ENCODE data around the gene DYRK1A.

DNA sequence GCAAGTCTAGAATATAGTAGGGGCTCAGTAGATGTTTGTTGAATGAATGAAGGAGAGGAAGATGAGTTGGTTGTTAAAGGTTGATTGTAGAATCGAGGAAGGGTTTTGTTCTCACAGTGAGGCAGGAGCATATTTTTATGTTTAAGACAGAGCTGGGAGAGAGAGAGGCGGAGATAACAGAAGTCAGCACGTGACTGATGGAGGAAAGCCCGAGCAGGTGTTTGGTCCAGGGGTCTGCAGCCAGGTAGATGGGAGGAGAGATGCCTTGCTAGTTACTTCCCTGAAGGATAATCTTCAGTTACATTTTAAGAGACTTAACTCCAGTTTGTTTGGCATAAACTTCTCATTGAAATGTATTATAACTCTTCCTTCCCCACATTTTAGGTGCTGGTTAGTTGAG is 86.8 kb downstream of the DYRK1A start:
- TF ChIP-seq CTCF (IDR thresholded peaks at IDR 0.05) (no peak), POLR2A (IDR thresholded peaks at IDR 0.05) (no peak)

All from uterus (tissue), 2 donors.